Measurements from ENCODE around the gene FLRT2.

Gene FLRT2

DNA sequence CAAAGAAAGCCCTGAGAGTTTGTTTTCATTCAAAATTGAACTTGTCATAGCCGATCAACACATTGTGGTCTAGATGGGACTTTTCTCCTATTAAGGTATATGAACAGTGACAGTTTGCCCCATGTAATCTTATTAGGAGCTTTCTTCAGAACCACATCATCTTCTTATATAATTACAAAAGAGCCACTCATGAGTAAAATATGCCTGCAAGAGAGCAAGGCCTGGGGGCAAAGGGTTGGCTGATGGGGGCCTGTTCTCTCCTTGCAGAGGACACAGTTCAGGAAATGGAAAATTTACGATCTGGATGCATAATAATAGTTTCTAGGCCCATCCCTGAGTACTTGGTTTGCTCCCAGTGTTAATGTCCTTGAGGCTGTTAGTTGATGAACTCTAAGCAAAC lies 87.8 kb downstream of the FLRT2 start:
- TF ChIP-seq, protein P1, sequence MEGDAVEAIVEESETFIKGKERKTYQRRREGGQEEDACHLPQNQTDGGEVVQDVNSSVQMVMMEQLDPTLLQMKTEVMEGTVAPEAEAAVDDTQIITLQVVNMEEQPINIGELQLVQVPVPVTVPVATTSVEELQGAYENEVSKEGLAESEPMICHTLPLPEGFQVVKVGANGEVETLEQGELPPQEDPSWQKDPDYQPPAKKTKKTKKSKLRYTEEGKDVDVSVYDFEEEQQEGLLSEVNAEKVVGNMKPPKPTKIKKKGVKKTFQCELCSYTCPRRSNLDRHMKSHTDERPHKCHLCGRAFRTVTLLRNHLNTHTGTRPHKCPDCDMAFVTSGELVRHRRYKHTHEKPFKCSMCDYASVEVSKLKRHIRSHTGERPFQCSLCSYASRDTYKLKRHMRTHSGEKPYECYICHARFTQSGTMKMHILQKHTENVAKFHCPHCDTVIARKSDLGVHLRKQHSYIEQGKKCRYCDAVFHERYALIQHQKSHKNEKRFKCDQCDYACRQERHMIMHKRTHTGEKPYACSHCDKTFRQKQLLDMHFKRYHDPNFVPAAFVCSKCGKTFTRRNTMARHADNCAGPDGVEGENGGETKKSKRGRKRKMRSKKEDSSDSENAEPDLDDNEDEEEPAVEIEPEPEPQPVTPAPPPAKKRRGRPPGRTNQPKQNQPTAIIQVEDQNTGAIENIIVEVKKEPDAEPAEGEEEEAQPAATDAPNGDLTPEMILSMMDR (IDR thresholded peaks at IDR 0.05), result no peak

DNA sequence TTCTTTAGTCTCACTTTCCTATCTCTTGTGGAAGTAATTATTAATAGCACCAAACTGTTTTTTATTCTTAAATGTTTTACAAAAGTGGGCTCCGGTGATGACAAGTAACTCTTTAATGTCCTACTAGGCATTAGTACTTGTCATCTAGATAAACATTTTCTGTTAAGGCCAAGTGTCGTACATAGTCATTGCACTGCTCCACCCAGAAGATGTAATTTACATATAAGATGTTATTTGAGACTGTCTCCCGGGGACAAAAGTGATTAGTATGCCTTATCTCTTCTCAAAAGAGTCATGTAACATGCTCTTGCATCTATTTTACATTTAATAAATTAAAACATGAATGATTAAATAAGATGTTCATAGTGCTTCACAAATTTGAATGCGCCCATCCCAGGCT lies 88.4 kb downstream of the FLRT2 start:
- TF ChIP-seq, protein P1 (IDR thresholded peaks at IDR 0.05), result no peak

DNA sequence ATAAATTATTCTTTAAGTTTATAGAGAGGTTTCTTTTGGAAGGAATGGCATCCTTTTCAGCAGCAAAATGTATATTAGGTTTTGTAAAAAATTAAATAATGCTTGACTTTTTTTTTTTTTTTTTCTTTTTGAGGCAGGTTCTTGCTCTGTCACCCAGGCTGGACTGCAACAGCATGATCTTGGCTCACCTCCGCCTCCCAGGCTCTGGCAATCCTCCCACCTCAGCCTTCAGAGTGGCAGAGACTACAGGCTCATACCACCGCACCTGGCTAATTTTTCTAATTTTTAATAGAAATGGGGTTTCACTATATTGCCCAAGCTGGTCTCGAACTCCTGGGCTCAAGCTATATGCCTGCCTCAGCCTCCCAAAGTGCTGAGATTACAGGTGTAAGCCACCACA lies 89.0 kb downstream of the FLRT2 start:
- TF ChIP-seq, protein P1 (IDR thresholded peaks at IDR 0.05), result no peak

DNA sequence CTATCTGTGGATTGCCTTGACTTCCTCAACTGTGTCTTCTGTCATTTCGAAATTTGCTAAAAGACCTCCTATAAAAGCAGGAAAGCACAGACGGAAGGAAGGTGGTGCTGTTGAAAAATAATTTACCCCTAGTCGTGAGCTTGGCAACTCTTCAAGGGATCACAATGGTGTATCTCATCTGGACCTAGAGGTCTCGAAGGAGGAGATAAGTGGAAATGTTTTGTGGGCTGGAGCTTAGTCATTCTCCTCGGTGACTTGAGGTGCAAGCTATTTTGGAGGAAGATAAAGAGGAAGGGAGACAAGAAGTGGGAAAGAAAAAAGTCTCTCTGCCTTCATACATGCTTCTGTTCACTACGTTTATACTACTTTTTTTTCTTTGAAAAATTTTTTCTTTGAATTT lies 89.9 kb downstream of the FLRT2 start:
- TF ChIP-seq, protein P1 (IDR thresholded peaks at IDR 0.05), result no peak

DNA sequence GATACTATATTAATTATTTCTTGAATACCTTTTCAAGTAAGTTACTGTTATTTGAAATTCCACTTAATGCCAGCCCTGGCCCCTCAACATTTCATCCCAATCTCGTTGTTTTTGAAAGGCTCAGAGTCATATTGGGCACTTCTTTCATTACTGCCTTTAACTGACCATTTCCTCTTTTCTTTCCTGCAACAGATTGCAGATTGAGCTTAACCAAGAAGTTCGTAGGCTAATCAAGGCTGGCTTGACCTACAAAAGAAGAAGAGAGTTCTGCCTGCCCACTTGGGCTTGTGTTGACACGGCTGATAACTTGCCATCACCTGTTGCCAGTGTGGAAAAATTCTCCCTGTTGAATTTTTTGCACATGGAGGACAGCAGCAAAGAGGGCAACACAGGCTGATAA lies 91.0 kb downstream of the FLRT2 start:
- TF ChIP-seq, protein P1 (IDR thresholded peaks at IDR 0.05), result no peak

DNA sequence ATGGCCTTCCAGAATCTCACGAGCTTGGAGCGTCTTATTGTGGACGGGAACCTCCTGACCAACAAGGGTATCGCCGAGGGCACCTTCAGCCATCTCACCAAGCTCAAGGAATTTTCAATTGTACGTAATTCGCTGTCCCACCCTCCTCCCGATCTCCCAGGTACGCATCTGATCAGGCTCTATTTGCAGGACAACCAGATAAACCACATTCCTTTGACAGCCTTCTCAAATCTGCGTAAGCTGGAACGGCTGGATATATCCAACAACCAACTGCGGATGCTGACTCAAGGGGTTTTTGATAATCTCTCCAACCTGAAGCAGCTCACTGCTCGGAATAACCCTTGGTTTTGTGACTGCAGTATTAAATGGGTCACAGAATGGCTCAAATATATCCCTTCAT lies 92.2 kb downstream of the FLRT2 start:
- TF ChIP-seq, protein P1 (IDR thresholded peaks at IDR 0.05), result no peak

DNA sequence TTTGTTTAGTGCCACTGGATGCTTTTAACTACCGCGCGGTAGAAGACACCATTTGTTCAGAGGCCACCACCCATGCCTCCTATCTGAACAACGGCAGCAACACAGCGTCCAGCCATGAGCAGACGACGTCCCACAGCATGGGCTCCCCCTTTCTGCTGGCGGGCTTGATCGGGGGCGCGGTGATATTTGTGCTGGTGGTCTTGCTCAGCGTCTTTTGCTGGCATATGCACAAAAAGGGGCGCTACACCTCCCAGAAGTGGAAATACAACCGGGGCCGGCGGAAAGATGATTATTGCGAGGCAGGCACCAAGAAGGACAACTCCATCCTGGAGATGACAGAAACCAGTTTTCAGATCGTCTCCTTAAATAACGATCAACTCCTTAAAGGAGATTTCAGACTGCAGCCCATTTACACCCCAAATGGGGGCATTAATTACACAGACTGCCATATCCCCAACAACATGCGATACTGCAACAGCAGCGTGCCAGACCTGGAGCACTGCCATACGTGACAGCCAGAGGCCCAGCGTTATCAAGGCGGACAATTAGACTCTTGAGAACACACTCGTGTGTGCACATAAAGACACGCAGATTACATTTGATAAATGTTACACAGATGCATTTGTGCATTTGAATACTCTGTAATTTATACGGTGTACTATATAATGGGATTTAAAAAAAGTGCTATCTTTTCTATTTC lies 93.2 kb downstream of the FLRT2 start:
- TF ChIP-seq, protein P1 (IDR thresholded peaks at IDR 0.05), result no peak

Measured in LNCAP (cell line).